T1000 (cell line): ENCODE measurements around the gene SYNJ2.
A peak's percentile ranks its signal among the peaks of the same experiment; 100 is the strongest.

Experiments
- DNase-seq: peaks from one replicate; lab custom pipeline; 2025; ENCODE audit warnings: mixed read lengths; lab: John Stamatoyannopoulos, UW

Gene SYNJ2

DNA sequence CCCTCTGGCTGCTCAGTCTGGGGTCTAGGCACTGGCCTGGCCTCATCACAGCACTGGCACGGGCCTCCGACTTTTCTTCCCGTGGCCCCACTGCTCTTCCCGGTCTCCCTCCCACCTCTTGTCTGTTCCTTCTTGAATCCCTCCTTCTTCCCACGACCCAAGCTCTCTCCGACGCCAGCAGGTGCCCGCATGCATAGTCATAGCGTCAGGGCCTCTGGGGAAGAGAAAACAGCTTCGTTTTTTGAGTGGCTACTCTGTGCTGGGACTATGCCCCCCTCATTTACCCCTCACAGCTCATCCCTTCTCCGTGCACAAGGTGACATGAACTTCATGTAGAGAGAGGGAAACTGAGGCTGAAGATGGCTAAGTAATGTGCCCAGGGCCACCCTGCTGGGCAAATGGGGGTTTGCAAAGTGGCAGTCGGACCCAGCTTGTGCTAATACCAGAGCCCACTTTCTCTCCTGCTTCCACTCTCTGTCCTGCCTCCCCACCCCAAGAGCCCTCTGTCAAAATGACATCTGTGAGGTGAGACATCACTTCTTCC is 59.2 kb downstream of the SYNJ2 start:
- no peak for DNase-seq

DNA sequence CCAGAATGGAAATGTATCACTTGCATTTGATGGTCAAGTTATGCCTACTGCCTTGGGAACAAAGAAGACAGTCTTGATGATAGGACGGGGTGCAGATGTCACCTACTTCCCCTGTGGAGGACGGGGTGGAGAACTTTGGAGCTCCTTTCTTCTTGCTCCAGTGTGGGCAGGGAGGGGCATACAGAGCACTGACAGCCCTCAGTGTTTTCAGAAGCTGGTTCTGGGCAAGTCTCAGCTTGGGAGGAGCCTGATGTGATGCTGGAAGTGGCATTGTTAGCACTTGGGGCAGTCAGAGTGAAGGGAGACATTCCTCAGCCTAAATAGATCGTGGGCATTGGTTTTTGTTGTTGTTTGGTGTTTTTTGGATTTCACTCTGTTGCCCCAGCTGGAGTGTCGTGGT is 59.7 kb downstream of the SYNJ2 start:
- DNase-seq = no peak

DNA sequence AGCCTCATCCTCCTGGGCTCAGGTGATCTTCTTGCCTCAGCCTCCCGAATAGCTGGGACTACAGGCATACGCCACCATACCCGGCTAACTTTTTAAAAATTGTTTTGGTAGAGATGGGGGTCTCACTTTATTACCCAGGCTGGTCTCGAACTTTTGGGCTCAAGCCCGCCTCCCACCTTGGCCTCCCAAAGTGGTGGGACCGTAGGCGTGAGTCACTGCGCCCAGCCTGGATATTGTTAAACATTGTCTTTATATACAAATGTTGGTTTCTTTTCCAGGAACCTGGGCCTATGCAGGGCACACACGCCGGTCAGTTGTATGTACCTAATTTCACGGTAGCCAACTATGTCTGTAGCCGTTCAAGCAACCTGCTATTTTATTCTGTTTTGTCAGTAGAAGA is 60.1 kb downstream of the SYNJ2 start:
- DNase-seq = no peak

GRCh38 chr6:158042245-158042798 is 60.7 kb downstream of the SYNJ2 start:
- DNase-seq = peak; percentile 29

GRCh38 chr6:158043008-158043407 is 61.3 kb downstream of the SYNJ2 start:
- no peak for DNase-seq

DNA sequence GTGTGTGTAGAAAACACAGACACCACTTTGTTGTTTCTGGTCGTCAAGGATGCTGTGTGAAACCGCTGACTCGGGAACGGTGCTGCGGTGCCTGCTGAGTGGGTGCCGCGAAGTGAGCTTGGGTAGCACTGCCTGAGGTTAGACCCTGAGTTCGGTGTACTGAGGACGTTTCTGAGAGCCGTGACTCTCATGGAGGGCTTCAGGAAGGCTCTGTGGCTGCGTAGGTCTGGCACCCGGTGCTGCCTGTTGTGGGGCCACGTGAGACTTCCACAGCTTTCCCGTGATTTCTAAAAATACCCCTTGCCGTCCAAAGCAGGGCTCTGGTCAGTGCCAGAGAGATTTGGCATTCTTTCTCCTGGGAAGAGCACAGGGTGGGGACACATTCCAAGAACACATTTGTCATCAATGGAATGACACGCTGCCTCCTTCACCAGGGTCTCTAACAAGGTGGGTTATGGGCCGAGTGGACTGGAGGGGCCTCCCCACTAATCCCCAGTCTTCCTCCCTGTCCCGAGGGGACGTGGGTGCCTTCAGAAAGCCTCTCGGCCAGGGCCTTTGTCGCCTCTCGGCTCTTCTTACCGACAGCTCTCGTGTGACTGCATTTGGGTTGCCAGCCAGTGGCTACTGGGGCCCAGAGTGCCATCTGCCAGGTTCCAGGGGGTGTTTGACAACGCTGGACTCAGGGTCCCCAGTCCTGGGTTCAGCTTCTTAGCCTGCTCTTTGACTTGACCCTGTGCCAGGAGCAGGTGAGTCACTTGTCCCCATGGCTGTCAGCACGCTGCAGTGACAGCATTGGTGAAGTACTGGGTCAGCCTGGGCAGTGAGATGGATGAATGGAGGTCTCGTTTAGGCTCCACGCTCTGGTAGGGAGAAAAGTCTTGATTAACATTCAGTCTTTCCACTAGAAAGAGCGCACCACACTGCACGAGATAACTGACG is 62.2 kb downstream of the SYNJ2 start:
- no peak for DNase-seq

DNA sequence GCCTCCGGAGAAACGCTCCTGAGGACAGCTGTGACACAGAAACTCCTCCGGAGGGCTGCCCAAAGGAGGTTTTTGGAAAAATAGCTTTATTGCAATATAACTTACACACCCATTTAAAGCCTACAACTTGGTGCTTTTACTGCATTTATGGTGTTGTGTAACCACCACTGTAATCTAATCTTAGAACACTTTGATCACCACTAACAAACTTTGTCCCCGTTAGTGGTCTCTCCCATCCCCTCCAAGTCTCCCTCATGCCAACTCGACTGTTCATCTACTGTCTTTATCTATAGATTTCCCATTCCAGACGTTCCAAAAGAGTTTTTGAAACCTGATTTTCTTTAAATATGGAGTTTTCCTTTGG is 62.8 kb downstream of the SYNJ2 start:
- no peak for DNase-seq

- DNase-seq = no peak
Measured at GRCh38 chr6:158046201-158047126, 64.8 kb downstream of the SYNJ2 start.

GRCh38 chr6:158047127-158047518 is 65.5 kb downstream of the SYNJ2 start:
- DNase-seq = no peak

DNA sequence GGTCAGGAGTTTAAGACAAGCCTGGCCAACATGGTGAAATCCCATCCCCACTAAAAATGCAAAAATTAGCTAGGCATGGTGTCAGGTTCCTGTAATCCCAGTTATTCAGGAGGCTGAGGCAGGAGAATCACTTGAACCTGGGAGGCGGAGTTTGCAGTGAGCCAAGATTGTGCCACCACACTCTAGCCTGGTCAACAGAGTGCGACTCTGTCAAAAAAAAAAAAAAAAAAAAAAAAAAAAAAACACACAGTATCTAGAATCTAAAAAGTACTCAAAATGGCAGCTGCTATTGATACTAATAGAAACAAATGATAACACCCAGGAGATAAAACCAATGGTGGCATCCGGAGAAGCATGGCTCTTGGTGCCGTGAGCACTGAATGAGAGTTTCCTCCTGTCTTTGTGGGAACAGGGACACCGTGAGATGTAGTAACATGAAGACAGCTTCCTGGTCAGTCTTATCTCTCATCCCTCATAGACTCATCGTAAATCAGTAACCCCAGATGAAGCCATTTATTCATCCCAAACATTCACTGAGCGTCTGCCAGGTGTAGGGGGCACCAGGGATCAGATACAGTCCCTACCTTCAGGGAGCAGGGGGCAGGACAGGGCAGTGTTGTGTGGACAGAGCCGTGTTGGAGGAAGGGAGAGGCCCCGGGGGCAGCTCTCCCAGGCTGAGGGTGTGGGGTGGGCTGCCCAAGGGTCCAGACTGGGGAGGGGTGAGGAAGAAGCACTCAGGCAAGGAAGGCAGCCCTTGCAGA is 66.1 kb downstream of the SYNJ2 start:
- DNase-seq = no peak

GRCh38 chr6:158048589-158048988 is 66.9 kb downstream of the SYNJ2 start:
- DNase-seq = no peak

DNA sequence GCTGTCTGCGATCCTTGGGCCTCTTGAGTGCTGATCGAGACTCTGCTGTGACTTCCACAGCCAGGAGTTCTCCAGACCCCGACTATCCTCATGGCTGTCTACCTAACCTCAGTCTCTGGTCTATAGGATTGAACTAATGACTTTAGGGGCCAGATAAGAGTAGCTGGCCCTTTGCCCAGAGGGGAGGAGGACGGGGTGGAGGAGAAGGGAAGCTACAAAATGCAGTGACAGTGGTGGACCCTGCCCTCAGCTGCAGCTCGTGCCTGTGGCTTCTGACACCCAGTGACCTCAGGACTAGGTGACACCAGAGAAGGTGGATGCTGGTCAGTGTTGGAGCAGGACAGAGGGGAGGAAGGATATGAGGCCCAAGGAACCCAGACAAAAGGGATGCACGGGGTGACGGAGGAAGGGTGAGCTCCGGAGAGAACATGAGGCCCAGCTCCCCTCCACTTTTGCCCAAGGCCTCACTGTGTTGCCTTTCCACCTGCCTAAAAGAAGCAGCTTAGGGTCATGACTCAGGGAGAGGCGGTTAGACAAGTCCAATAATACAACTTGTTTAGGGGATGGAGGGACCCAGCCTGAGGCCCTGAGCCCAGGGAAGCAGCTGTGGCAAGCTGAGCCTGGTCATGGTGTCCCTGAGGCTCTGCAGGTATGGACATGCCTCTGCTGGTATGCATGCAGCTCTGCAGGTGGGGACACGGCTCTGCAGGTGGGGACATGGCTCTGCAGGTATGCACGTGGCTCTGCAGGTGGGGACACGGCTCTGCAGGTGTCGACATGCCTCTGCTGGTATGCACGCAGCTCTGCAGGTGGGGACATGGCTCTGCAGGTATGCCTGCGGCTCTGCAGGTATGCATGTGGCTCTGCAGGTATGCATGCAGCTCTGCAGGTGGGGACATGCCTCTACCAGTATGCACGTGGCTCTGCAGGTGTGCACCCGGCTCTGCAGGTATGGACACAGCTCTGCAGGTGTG is 67.7 kb downstream of the SYNJ2 start:
- DNase-seq = no peak

DNA sequence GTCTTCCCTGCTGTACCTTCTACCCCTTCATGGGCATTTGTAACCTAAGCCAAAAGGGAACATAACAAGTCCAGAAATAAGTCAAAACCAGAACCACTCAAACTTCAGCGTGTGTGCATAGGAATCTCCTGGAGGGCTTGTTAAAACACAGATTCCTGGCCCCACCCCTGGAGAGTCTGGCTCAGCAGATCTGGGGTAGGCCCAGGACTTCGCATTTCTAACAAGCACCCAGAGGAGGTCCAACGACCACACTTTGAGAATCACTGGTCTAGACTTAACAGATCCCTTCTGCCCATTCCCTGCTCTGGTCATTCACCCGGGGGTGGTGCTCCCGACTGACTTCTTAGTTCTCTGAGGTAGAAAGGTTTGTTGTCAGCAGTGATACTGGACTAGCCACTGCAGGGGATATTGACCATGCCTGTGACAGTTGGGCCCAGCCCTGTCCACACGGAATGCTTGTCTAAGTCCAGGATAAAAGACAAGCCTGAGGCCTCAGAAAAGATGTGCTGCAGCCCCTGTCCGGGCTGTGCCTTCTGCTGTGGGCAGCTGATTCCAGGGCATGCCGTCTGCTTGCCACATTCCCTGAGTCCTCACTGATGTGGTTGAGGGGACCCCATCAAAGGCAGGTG is 68.6 kb downstream of the SYNJ2 start:
- no peak for DNase-seq

DNA sequence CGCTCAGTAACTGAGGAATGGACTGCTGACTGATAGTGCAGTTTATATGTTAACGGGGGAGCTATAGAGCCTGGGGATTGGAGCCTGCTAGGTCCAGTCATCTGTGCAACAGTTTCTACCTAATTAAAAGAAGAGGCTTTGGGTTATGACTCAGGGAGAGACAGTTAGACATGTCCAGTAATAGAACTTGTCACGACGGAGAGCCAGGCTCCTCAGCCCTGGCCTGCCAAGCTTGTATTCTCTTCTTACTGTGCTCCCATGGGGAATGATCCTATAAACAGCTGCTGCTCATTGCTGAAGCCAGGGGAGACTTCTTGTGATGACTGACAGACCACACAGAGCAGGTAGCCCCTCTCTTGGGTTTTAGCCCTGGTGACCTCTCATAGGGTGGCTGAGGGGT is 69.3 kb downstream of the SYNJ2 start:
- DNase-seq = peak; percentile 19

DNA sequence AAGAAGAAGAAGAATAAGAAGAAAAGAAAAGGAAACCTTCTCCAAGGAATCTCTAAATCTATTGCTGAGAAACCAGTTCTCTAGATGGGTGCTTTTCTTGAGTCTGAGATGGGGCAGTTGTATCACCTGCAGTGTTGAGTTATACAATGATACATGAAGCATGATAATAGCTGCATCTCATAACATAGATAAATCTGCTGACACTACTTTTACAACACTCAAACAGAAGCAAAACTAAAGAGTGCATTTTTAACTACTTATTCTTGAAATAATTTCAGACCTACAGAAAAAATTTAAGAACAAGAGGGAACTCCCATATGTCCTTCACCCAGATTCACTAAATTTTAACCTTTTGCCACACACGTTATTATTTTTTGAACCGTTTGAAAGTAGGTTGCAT is 70.3 kb downstream of the SYNJ2 start:
- DNase-seq = no peak

DNA sequence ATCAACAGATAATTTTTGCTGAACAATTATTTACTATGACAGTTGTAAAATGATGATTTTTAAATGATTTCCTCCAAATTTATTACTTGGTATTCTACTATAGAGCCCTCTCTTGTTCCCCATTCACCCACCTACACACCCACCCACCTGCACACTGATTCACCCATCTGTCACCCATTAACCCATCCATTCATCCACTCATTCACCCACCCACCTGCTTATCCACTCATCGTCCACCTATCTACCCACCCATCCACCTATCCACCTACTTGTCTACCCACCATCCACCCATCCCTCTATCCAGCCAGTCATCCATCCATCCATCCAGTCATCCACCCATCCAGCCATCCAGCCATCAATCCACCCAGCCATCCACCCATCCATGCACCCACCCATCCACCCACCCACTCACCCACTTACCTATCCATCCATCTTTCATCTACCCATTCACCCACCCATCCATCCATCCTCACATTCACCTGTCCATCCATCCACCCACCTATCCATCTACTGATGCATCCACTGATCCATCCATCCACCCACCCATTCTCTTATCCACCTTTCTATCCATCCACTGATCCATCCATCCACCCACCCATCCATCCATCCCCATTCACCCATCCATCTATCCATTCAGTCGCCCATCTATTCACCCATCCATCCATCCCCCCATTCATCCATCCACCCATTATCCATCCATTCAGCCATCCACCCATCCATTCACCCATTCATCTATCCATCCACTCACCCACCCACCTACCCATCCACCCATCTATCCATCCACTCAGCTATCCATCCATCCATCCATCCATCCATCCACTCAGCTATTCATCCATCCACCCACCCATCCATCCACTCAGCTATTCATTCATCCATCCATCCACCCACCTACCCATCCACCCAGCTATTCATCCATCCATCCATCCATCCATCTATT is 72.0 kb downstream of the SYNJ2 start:
- no peak for DNase-seq

GRCh38 chr6:158056355-158056754 is 74.7 kb downstream of the SYNJ2 start:
- DNase-seq = no peak

- no peak for DNase-seq
Measured at GRCh38 chr6:158056804-158057203, 75.1 kb downstream of the SYNJ2 start.
